K562 (cell line): ENCODE results near the gene ADIPOR1. TPM values are rescaled to one million over a fixed set of nuclear protein-coding genes. Genes with fewer than 3 reads are reported as not detected.

Experiments used
- MTA1 ChIP-seq: fragments of 450-650 bp; IDR thresholded peaks from 2 replicates; pipeline ENCODE4 v1.6.1; 2017; ENCODE audit warnings: borderline replicate concordance
- NFIC ChIP-seq: fragments of 450-650 bp; IDR thresholded peaks from 2 replicates; pipeline ENCODE4 v1.6.1; 2017; ENCODE audit warnings: mild to moderate bottlenecking, inconsistent platforms
- POLR2A ChIP-seq: fragments of 450-650 bp; conservative IDR thresholded peaks from 2 replicates; pipeline ENCODE4 v1.6.1; 2016
- RB1 ChIP-seq: fragments of 450-650 bp; IDR thresholded peaks from 2 replicates; pipeline ENCODE4 v1.6.1; 2017; ENCODE audit warnings: low read depth, mild to moderate bottlenecking
- SRSF1 ChIP-seq: fragments of 200-400 bp; formaldehyde crosslinking; IDR thresholded peaks from 2 replicates; pipeline ENCODE4 v1.6.1; 2017; ENCODE audit warnings: mild to moderate bottlenecking, low read depth, low read length, moderate library complexity
- SRSF3 ChIP-seq: fragments of 200-400 bp; formaldehyde crosslinking; IDR thresholded peaks from 2 replicates; pipeline ENCODE4 v1.6.1; 2016; ENCODE audit warnings: mild to moderate bottlenecking, low read length, moderate library complexity; ENCODE audit not compliant: insufficient read depth
- ZBTB8A ChIP-seq: fragments of 450-650 bp; IDR thresholded peaks from 2 replicates; pipeline ENCODE4 v1.6.1; 2018; ENCODE audit warnings: mild to moderate bottlenecking, moderate library complexity; ENCODE audit not compliant: partially characterized antibody
- ZC3H11A ChIP-seq: IDR thresholded peaks from 2 replicates; pipeline ENCODE4 v1.6.1; 2012; ENCODE audit warnings: low read depth, low read length, improper control_type of control experiment
- ZNF384 ChIP-seq: IDR thresholded peaks from 2 replicates; pipeline ENCODE4 v1.6.1; 2012; ENCODE audit warnings: low read depth, low read length, improper control_type of control experiment
- ZNF444 ChIP-seq: fragments of 250-450 bp; sonication (Bioruptor Pico); IDR thresholded peaks from 2 replicates; pipeline ENCODE4 v1.4.0; 2020; ENCODE audit warnings: mild to moderate bottlenecking, moderate library complexity
- ZNF778 ChIP-seq: fragments of 450-650 bp; formaldehyde crosslinking; IDR thresholded peaks from 2 replicates; pipeline ENCODE4 v1.4.0; 2020; ENCODE audit warnings: mild to moderate bottlenecking, moderate library complexity
- polyA plus RNA-seq, 8 experiments: library from polyadenylated mRNA; depleted of rRNA in 4 of 8; stranded (reverse) in 5 of 8; unstranded in 3 of 8; fragments of >200 nt; fragmentation: Nextera tagmentation in 2 of 8; fragmentation: Illumina TruSeq in 1 of 8; extraction: Ambion mirVana in 2 of 8; extraction: Trizol in 1 of 8; gene quantifications; 2 replicates each; pipeline versions ENCODE4 v1.2.1 to v1.2.3, GENCODE V29; 2011 to 2014; ENCODE audit warnings: inconsistent platforms in 1 of 8, missing spikeins in 1 of 8
- total RNA-seq, 7 experiments: library from RNA; depleted of rRNA in 6 of 7; stranded (reverse); fragments of >200 nt in 6 of 7; fragmentation: Illumina TruSeq in 2 of 7; extraction: Trizol in 2 of 7; gene quantifications; 2 replicates each; pipeline versions ENCODE4 v1.2.1 to v1.2.3, GENCODE V29; 2011 to 2021; ENCODE audit warnings: low replicate concordance in 1 of 7
- TF ChIP-seq, protein P1 (sequence below): fragments of 450-650 bp; formaldehyde crosslinking; IDR thresholded peaks from 2 replicates; pipeline ENCODE4 v1.4.0; 2022; ENCODE audit warnings: mild to moderate bottlenecking, moderate library complexity
- TF ChIP-seq, protein P2 (sequence below): fragments of 450-650 bp; IDR thresholded peaks from one replicate; pipeline ENCODE4 v1.6.1; 2018; ENCODE audit warnings: mild to moderate bottlenecking, moderate library complexity; ENCODE audit not compliant: partially characterized antibody
- TF ChIP-seq, protein P3 (sequence below): fragments of 250-450 bp; sonication (Bioruptor Pico); IDR thresholded peaks from 2 replicates; pipeline ENCODE4 v1.4.0; 2020; ENCODE audit warnings: mild to moderate bottlenecking, moderate library complexity
- TF ChIP-seq, protein P4 (sequence below), 2 experiments: fragments of 450-650 bp; conservative IDR thresholded peaks; 2 replicates each; pipeline ENCODE4 v1.6.1; 2017; ENCODE audit warnings: mild to moderate bottlenecking in 2 of 2, moderate library complexity in 2 of 2
- TF ChIP-seq, protein P5 (sequence below): fragments of 250-450 bp; sonication (Bioruptor Pico); IDR thresholded peaks from 2 replicates; pipeline ENCODE4 v1.8.0; 2021; ENCODE audit warnings: mild to moderate bottlenecking, moderate library complexity

ADIPOR1 gene
- total and polyA plus RNA-seq, 9 of the 15 experiments (the other 6 are each of a cell fraction or from before 2014, with no cell fraction given) = 29.0 to 217 (median 100) TPM

DNA sequence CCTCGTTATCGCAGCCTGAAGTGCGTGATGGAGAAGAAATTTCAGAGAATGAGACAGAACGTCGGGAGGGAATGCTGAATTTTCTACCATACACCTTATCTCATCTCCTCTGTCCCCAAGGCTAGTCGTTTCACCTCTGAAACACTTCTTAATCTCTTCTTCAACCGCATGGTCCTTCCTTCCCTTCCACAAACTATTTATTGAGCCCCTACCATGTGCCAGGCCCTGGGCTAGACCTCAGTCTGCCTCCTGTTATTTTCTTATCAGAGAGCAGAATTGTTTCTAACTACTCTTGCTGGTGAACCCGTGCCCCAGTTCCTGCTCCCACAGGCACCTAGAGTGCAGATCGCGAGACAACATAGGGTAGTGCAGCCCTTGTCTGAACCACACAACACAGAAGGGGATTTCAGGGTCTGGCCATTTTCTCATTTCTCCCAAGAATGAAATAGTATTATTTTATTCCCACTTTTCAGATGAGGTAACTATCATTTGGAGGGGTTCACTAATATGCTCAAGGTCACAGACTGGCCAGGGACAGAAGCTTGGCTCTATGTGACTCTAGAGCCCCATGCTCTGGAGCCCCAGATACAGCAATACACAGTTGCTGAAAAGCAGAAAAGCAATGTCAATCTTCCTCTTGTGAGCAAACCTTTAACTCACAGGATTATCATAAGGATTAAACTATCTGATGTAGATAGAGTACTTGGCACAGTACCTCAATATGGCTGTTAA lies 598 bp upstream of the ADIPOR1 start (continued):
- TF ChIP-seq SRSF3 (no peak), ZNF384 (no peak), ZNF778 (CRISPR knock-in tag) (no peak), MTA1 (0 out of 2 replicates have a peak, but pooled peaks have one; percentile 12), ZC3H11A (no peak), ZBTB8A (no peak), POLR2A (no peak; the same call in 1 of the 2 replicates), SRSF1 (no peak), NFIC (no peak; the same call in 1 of the 2 replicates), ZNF444 (CRISPR knock-in tag) (no peak), RB1 (no peak)
- TF ChIP-seq, protein P1, sequence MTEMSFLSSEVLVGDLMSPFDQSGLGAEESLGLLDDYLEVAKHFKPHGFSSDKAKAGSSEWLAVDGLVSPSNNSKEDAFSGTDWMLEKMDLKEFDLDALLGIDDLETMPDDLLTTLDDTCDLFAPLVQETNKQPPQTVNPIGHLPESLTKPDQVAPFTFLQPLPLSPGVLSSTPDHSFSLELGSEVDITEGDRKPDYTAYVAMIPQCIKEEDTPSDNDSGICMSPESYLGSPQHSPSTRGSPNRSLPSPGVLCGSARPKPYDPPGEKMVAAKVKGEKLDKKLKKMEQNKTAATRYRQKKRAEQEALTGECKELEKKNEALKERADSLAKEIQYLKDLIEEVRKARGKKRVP (CRISPR knock-in tag) = no peak
- TF ChIP-seq, protein P2, sequence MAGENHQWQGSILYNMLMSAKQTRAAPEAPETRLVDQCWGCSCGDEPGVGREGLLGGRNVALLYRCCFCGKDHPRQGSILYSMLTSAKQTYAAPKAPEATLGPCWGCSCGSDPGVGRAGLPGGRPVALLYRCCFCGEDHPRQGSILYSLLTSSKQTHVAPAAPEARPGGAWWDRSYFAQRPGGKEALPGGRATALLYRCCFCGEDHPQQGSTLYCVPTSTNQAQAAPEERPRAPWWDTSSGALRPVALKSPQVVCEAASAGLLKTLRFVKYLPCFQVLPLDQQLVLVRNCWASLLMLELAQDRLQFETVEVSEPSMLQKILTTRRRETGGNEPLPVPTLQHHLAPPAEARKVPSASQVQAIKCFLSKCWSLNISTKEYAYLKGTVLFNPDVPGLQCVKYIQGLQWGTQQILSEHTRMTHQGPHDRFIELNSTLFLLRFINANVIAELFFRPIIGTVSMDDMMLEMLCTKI = no peak
- TF ChIP-seq, protein P3, sequence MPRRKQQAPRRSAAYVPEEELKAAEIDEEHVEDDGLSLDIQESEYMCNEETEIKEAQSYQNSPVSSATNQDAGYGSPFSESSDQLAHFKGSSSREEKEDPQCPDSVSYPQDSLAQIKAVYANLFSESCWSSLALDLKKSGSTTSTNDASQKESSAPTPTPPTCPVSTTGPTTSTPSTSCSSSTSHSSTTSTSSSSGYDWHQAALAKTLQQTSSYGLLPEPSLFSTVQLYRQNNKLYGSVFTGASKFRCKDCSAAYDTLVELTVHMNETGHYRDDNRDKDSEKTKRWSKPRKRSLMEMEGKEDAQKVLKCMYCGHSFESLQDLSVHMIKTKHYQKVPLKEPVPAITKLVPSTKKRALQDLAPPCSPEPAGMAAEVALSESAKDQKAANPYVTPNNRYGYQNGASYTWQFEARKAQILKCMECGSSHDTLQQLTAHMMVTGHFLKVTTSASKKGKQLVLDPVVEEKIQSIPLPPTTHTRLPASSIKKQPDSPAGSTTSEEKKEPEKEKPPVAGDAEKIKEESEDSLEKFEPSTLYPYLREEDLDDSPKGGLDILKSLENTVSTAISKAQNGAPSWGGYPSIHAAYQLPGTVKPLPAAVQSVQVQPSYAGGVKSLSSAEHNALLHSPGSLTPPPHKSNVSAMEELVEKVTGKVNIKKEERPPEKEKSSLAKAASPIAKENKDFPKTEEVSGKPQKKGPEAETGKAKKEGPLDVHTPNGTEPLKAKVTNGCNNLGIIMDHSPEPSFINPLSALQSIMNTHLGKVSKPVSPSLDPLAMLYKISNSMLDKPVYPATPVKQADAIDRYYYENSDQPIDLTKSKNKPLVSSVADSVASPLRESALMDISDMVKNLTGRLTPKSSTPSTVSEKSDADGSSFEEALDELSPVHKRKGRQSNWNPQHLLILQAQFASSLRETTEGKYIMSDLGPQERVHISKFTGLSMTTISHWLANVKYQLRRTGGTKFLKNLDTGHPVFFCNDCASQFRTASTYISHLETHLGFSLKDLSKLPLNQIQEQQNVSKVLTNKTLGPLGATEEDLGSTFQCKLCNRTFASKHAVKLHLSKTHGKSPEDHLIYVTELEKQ (CRISPR knock-in tag) = no peak
- TF ChIP-seq, protein P4, sequence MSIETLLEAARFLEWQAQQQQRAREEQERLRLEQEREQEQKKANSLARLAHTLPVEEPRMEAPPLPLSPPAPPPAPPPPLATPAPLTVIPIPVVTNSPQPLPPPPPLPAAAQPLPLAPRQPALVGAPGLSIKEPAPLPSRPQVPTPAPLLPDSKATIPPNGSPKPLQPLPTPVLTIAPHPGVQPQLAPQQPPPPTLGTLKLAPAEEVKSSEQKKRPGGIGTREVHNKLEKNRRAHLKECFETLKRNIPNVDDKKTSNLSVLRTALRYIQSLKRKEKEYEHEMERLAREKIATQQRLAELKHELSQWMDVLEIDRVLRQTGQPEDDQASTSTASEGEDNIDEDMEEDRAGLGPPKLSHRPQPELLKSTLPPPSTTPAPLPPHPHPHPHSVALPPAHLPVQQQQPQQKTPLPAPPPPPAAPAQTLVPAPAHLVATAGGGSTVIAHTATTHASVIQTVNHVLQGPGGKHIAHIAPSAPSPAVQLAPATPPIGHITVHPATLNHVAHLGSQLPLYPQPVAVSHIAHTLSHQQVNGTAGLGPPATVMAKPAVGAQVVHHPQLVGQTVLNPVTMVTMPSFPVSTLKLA (conservative IDR thresholded peaks at IDR 0.05) = peak in 1 of 2 experiments; percentile 11; a peak in 2 of 4 replicates
- TF ChIP-seq, protein P5, sequence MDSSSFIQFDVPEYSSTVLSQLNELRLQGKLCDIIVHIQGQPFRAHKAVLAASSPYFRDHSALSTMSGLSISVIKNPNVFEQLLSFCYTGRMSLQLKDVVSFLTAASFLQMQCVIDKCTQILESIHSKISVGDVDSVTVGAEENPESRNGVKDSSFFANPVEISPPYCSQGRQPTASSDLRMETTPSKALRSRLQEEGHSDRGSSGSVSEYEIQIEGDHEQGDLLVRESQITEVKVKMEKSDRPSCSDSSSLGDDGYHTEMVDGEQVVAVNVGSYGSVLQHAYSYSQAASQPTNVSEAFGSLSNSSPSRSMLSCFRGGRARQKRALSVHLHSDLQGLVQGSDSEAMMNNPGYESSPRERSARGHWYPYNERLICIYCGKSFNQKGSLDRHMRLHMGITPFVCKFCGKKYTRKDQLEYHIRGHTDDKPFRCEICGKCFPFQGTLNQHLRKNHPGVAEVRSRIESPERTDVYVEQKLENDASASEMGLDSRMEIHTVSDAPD = no peak
